DND-41 (cell line): ENCODE results near the gene STRADB.

Source experiments
- EZH2 ChIP-seq: IDR thresholded peaks from 3 replicates; pipeline ENCODE4 v1.6.1; 2012; ENCODE audit warnings: borderline replicate concordance, low read depth, mild to moderate bottlenecking, moderate library complexity, low read length, inconsistent platforms; ENCODE audit not compliant: severe bottlenecking
- TF ChIP-seq, protein P1 (sequence below): IDR thresholded peaks from 2 replicates; pipeline ENCODE4 v1.5.1; 2012; ENCODE audit warnings: borderline replicate concordance, low read length, moderate library complexity, mild to moderate bottlenecking; ENCODE audit not compliant: poor library complexity, severe bottlenecking; ENCODE audit errors: extremely low read depth

DNA sequence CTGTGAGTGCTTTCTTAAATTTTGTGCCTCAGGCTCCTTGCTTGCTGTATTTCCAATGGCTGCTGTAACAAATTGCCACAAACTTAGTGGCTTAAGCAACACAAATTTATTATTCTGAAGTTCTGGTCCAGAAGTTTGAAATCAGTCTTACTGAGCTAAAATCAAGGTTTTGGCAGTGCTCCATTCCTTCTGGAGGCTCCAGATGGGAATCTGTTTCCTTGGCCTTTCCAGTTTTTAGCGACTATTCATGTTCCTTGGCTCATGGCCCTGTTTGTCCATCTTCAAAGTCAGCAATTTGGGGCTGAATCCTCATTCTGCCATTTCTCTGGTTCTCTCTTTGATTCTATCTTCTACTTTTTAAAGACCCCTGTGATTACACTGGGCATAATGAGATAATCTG lies 31.8 kb downstream of the STRADB start:
- TF ChIP-seq, protein P1, sequence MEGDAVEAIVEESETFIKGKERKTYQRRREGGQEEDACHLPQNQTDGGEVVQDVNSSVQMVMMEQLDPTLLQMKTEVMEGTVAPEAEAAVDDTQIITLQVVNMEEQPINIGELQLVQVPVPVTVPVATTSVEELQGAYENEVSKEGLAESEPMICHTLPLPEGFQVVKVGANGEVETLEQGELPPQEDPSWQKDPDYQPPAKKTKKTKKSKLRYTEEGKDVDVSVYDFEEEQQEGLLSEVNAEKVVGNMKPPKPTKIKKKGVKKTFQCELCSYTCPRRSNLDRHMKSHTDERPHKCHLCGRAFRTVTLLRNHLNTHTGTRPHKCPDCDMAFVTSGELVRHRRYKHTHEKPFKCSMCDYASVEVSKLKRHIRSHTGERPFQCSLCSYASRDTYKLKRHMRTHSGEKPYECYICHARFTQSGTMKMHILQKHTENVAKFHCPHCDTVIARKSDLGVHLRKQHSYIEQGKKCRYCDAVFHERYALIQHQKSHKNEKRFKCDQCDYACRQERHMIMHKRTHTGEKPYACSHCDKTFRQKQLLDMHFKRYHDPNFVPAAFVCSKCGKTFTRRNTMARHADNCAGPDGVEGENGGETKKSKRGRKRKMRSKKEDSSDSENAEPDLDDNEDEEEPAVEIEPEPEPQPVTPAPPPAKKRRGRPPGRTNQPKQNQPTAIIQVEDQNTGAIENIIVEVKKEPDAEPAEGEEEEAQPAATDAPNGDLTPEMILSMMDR = no peak
- no peak for TF ChIP-seq EZH2
